ENCODE measurements around the gene LZTS3.
"Not testable (repeated sequence)": the region's sequence is repeated elsewhere in the genome, so short reads cannot be mapped to it uniquely, and the experiment has no call there.

The LZTS3 gene

DNA sequence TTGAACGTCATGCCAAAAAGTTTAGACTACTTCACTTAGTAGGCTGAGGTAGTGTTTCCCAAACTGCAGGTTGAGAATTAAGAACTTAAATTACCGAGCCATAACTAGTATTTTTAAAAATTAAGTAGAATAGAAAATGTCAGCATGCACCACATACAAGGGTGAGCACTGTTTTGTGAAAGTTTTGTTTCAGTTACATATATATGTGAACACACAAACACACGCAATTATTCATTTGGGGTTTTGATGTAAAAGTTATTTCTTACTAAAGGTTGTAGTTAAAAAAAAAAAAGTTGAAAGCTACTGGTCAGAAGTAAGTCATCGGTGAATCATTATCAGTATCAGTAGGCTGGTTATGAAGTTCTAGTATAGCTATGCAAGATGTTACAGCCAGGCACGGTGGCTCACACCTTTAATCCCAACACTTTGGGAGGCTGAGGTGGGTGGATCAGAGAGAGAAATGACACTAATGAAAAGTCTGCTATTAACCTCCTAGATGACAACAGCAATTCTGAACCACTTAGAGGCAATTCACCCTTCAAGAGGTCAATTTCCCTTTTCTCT lies 37.8 kb downstream of the LZTS3 start:
- no peak for DNase-seq (ENCODE audit: low read depth)

- DNase-seq (ENCODE audit: low read depth): no peak
Measured at GRCh38 chr20:3134151-3134550, 39.2 kb downstream of the LZTS3 start.

GRCh38 chr20:3133155-3133554 lies 40.2 kb downstream of the LZTS3 start:
- peak; percentile 9 for DNase-seq (ENCODE audit: low read depth)

DNA sequence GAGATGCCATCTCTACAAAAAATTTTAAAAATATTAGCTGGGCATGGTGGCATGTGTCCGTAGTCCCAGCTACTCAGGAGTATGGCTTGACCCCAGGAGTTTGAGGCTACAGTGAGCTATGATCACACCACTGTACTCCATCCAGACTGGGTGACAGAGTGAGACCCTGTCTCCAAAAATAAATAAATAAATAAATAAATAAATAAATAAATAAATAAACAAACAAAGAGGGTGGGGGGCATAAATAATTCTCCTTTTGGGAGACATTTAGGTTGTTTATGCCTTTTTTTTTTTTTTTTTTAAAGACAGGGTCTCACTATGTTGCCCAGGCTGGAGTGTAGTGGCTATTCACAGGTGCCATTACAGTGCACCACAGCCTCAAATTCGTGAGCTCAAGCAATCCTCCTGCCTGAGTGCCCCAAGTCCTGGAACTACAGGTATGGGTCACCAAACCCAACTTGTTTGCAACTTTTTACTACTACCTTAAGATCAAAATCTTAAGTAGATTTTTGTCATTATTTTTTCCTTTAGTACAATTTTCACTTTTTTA lies 43.2 kb downstream of the LZTS3 start:
- DNase-seq (ENCODE audit: low read depth): no peak

GRCh38 chr20:3129094-3129493 lies 44.3 kb downstream of the LZTS3 start:
- DNase-seq (ENCODE audit: low read depth): no peak

GRCh38 chr20:3128275-3128984 lies 44.9 kb downstream of the LZTS3 start:
- DNase-seq (ENCODE audit: low read depth): no peak

GRCh38 chr20:3126527-3126859 lies 46.9 kb downstream of the LZTS3 start:
- DNase-seq (ENCODE audit: low read depth): no peak

GRCh38 chr20:3125776-3126526 lies 47.4 kb downstream of the LZTS3 start:
- DNase-seq (ENCODE audit: low read depth): not testable (repeated sequence)

- not testable (repeated sequence) for DNase-seq (ENCODE audit: low read depth)
Measured at GRCh38 chr20:3124773-3125560, 48.4 kb downstream of the LZTS3 start.

GRCh38 chr20:3124163-3124562 lies 49.2 kb downstream of the LZTS3 start:
- not testable (repeated sequence) for DNase-seq (ENCODE audit: low read depth)

GRCh38 chr20:3123542-3123941 lies 49.8 kb downstream of the LZTS3 start:
- no peak for DNase-seq (ENCODE audit: low read depth)

DNA sequence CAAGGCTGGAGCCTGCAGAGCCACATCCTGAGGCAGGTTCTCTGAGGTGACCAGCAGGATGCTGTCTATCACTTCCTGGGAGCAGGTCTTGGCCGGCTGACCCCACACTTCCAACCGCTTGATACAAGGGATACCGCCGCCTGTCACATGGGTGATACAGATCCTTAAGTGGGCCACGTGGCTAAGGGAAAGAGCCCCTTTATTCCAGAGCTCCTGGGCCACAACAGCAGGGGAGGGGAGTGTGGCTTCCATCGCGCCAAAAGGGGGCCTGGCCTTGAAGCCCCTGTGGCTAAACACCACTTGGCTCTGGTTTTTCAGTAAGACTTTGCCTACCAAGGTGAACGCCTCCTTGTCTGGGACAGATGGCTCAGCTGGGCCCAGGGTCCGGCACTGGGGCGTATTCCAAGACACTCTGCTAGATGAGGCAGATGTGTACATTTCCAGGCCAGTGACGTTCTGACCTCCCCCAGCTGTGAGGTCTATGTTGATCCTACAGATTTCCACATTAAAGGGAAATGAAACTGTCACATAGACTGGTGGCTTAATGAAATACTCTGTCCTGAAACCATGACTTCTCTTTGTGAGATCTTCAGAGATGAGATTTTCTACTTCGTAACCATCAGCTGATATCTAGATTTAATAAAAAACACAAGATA lies 51.3 kb downstream of the LZTS3 start:
- no peak for DNase-seq (ENCODE audit: low read depth)

DNA sequence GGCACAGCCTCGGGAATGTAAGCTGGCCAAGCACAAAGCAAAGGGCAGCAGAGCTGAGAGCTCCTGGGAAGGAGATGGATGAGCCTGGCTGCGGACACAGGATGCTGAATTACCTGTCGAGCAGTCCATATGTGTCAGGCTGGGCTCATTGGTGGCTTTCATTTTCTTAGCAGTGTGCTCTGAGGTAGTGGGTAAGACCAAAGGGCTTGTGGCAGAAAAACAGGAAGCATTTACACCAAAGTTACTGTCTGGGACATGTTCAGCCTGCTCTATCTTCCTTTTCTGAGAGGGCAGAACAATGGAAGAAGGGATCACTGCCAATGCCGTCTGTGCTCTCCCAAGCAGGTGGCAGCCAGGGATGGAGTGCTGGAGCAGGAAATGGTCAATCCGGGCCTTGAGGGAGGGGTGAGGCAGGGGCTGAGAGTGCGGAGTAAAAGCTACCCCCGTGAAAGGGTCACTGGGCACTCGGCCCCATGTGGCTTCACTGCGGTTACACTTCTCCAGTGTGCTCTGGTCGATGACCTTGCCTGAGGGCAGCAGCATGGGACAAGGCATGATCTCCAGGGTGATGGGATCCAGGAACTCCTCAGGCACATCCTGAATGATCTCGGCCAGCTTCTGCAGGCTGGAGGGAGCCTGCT lies 52.0 kb downstream of the LZTS3 start:
- no peak for DNase-seq (ENCODE audit: low read depth)

DNA sequence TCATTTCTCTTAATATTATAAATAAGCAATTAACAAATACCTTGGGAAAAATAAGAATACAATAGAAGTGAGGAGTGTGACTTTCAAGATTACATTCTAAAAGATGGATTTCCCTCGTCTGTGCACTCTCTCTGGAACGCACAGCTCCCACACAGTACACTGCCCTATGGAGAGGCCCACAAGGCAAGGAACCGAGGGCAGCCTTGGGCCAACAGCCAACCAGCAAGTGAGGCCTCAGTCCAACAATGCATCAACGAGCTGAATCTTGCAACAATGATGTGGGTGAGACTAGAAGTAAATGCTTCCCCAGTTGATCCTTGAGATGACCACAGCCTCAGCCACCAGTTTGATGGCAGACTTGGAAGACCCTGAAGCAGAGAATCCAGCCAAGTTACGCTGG lies 54.3 kb downstream of the LZTS3 start:
- DNase-seq (ENCODE audit: low read depth): no peak

GRCh38 chr20:3117839-3118379 lies 55.4 kb downstream of the LZTS3 start:
- peak; percentile 82 for DNase-seq (ENCODE audit: low read depth)

DNA sequence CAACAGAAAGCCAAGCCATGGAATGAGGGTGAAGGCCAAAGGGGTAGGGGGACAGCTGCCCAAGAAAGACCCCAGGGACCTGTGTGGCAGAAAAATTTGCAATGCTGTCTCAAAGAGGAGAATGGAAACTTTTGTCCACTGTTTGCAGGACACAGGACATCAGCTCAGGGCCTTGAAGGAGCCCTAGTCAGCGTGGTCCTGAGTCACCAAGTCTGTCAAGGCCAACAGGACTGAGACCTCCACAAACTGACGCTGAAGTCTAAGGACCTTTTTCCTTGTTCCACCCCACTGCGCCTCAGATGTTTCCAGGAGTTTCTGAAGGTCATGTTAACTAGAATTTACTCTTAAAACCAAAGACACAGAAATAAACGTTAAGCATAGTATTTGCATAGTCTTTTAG lies 57.0 kb downstream of the LZTS3 start:
- no peak for DNase-seq (ENCODE audit: low read depth)

DNA sequence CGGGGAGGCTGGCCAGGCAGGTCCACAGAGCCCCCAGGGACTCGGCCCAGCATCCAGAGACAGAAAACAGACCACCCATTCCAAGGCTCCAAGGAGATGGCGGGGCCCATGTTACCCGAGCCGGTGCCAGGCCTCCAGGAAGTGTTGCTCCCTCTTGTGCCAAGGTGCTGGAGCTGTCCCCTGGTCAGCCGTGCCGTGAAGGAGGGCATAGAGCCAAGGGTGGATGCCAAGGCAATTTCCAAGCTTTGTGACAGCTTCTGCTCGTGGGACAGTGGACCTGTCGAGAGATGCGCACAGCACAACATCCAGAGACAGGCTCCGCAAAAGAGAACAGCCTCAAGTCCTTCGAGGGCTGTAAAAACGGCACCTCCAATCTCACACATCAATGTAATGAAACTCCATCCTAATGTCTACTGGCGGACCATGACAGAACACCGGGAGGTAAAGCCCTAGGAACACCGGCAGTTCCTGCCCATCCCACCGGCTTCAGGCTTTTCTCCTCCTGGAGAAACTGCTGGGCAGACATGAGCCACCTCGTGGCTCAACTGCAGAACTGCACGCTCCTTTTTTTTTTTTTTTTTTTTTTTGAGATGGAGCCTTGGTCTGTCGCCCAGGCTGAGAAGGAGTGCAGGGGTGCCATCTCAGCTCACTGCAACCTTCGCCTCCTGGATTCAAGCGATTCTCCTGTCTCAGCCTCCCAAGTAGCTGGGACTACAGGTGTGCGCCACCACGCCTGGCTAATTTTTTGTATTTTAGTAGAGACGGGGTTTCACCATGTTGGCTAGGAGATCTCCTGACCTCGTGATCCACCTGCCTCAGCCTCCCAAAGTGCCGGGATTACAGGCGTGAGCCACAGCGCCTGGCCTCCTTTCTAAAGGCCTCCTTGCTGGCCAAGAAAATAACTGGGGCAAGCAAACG lies 57.9 kb downstream of the LZTS3 start:
- peak; percentile 45 for DNase-seq (ENCODE audit: low read depth)

Data from fibroblast of gingiva (primary cell).